ENCODE data around the gene MINK1. TPM values are rescaled to one million over a fixed set of nuclear protein-coding genes. Genes with fewer than 3 reads are reported as not detected.
A peak's percentile ranks its signal among the peaks of the same experiment; 100 is the strongest.

Gene MINK1
- total and polyA plus RNA-seq, 10 of the 15 experiments (the other 5 are each of a cell fraction or from before 2014, with no cell fraction given): 0.08 to 55.6 (median 15.0) TPM

- ChIA-PET SMC1A (ENCODE audit: uncharacterized antibody, unreplicated experiment) (interaction anchor here (7.1 kb wide), 1 partner anchor 24 kb away, joined by 50 read pairs; the partner anchor contains the start of gene SPAG7), CTCF (no interaction called here), POLR2A (interaction anchor here (17.5 kb wide), 1 partner anchor 23 kb away, joined by 272 read pairs; the partner anchor contains the start of gene SPAG7), RAD21 (ENCODE audit: unreplicated experiment) (interaction anchor here (1.7 kb wide), 1 partner anchor 25 kb away, joined by 6 read pairs; the partner anchor contains the start of gene SPAG7)
- no peaks in the 10 kb centered on the region for H3K27me3 ChIP-seq (replicated peaks in 1 of 2; ENCODE audit: control insufficient read depth in 2 of 2, insufficient read depth in 2 of 2, low read length in 1 of 2)
- peaks cover 46% of the 10 kb centered on the region for H3K4me1 ChIP-seq (ENCODE audit: control insufficient read depth, insufficient read depth, low read length)
- H3K4me3 ChIP-seq: peak overlapping the region; percentile 85; the same call in 1 of the 2 replicates
- H3K79me2 ChIP-seq (ENCODE audit: control insufficient read depth, insufficient read depth, low read length): peaks cover 94% of the 10 kb centered on the region
- FAIRE-seq (no peak), DNase-seq (ENCODE audit: low read depth, low spot score) (no peak), ATAC-seq (no peak)
- H2AFZ ChIP-seq (ENCODE audit: control insufficient read depth, low read depth, low read length): no peak overlapping the region
- BruUV-seq (replicated peaks): no TSS peak
- in situ Hi-C loops (cut with MboI): no loop called here
- H3K9ac ChIP-seq (ENCODE audit: control insufficient read depth, insufficient read depth, low read length): peak overlapping the region; percentile 44
- H3K27ac ChIP-seq (ENCODE audit: control insufficient read depth, insufficient read depth): peak overlapping the region; percentile 100
- peak overlapping the region; percentile 55 for H3K4me2 ChIP-seq (ENCODE audit: control insufficient read depth, insufficient read depth)
- H3K36me3 ChIP-seq (ENCODE audit: control insufficient read depth in 2 of 2, insufficient read depth in 2 of 2, low read length in 1 of 2): peaks cover 22% of the 10 kb centered on the region in 2 experiments
- peaks cover 5% of the 10 kb centered on the region for H4K20me1 ChIP-seq (ENCODE audit: control insufficient read depth, insufficient read depth)
- intact Hi-C loops (cut with micrococcal nuclease; ENCODE audit: unreplicated experiment): loop anchor here (5.0 kb wide), 1 partner anchor 294 kb away; no protein-coding TSS in a partner anchor
- no peaks in the 10 kb centered on the region for H3K9me3 ChIP-seq (replicated peaks; ENCODE audit: control insufficient read depth, insufficient read depth, low read length)
- TF ChIP-seq ATF7 (IDR thresholded peaks at IDR 0.05; ENCODE audit: low read depth) (no peak), ZNF622 (IDR thresholded peaks at IDR 0.05) (no peak), CTCF (IDR thresholded peaks at IDR 0.05 in 2 of 3, conservative IDR thresholded peaks at IDR 0.05 in 1 of 3; ENCODE audit: control insufficient read depth in 2 of 3, extremely low read depth in 1 of 3, insufficient read depth in 1 of 3, low read depth in 3 of 3, low read length in 3 of 3) (no peak), NR2C2 (IDR thresholded peaks at IDR 0.05; ENCODE audit: borderline replicate concordance, control insufficient read depth, insufficient read length, low read depth) (no peak), NR2C1 (IDR thresholded peaks at IDR 0.05) (no peak), FOXM1 (IDR thresholded peaks at IDR 0.05; ENCODE audit: low read depth, low read length) (no peak), YY1 (IDR thresholded peaks at IDR 0.05; ENCODE audit: low read depth, low read length) (no peak), IRF4 (IDR thresholded peaks at IDR 0.05; ENCODE audit: low read depth, low read length) (no peak), POLR2A (IDR thresholded peaks at IDR 0.05; ENCODE audit: low read depth, low read length) (peak; percentile 69), RAD51 (IDR thresholded peaks at IDR 0.05) (no peak), ZBTB40 (IDR thresholded peaks at IDR 0.05; ENCODE audit: borderline replicate concordance) (no peak), POLR2AphosphoS5 (IDR thresholded peaks at IDR 0.05; ENCODE audit: low read length) (peak; percentile 57), ZNF592 (IDR thresholded peaks at IDR 0.05) (no peak)
- 97% methylated on average over 13 of the region's 13 CpGs for WGBS (ENCODE audit: insufficient coverage, insufficient replicate concordance, low lambda C conversion rate, missing lambda C conversion rate)
Observed at GRCh38 chr17:4942760-4943508, 109.8 kb downstream of the MINK1 start.
